DND-41 (cell line): ENCODE results near the gene RAMACL.
A peak's percentile ranks its signal among the peaks of the same experiment; 100 is the strongest.
"Not testable (repeated sequence)": the region's sequence is repeated elsewhere in the genome, so short reads cannot be mapped to it uniquely, and the experiment has no call there.

ENCODE experiments used
- ATAC-seq: fragments of 200-7000 bp; cut with Tn5 transposase; 3 replicates; pipeline ENCODE4 v1.9.1; 2021; ENCODE audit warnings: low read depth; ENCODE audit not compliant: insufficient read depth
- DNase-seq: peaks from one replicate; pipeline ENCODE4 v3.0.0-alpha.2; 2020
- H2AFZ ChIP-seq: 2 replicates; pipeline ENCODE4 v1.6.0; 2012; ENCODE audit warnings: low read depth, low read length
- H3K27ac ChIP-seq: 2 replicates; pipeline ENCODE4 v1.5.1; 2012; ENCODE audit warnings: low read length, inconsistent platforms
- H3K27me3 ChIP-seq: fragments of 200-600 bp; sonication (generic); 2 replicates; pipeline ENCODE4 v1.6.0; 2012; ENCODE audit warnings: low read length, mild to moderate bottlenecking, inconsistent platforms; ENCODE audit not compliant: insufficient read depth, poor library complexity
- H3K36me3 ChIP-seq: 2 replicates; pipeline ENCODE4 v1.5.1; 2012; ENCODE audit warnings: low read length, inconsistent platforms; ENCODE audit not compliant: insufficient read depth
- H3K4me1 ChIP-seq: 2 replicates; pipeline ENCODE4 v1.5.1; 2012; ENCODE audit warnings: mild to moderate bottlenecking, low read length; ENCODE audit not compliant: insufficient read depth
- H3K4me2 ChIP-seq: 2 replicates; pipeline ENCODE4 v1.6.0; 2012; ENCODE audit warnings: mild to moderate bottlenecking, moderate library complexity, low read length, inconsistent platforms; ENCODE audit not compliant: insufficient read depth
- H3K4me3 ChIP-seq, 2 experiments: fragments of 200-600 bp in 1 of 2; shearing (Covaris generic) in 1 of 2; 2 replicates each; pipeline ENCODE4 v1.5.1; 2012 to 2016; ENCODE audit warnings: inconsistent platforms in 2 of 2, low read length in 2 of 2, mild to moderate bottlenecking in 2 of 2, low read depth in 1 of 2, moderate library complexity in 1 of 2
- H3K79me2 ChIP-seq: 2 replicates; pipeline ENCODE4 v1.6.0; 2012; ENCODE audit warnings: low read length, inconsistent platforms; ENCODE audit not compliant: insufficient read depth
- H3K9ac ChIP-seq: 2 replicates; pipeline ENCODE4 v1.6.0; 2012; ENCODE audit warnings: low read depth, mild to moderate bottlenecking, inconsistent platforms, low read length, moderate library complexity
- H3K9me3 ChIP-seq: 2 replicates; pipeline ENCODE4 v1.5.1; 2012; ENCODE audit warnings: low read length, moderate library complexity, mild to moderate bottlenecking, inconsistent platforms; ENCODE audit not compliant: insufficient read depth, severe bottlenecking
- H4K20me1 ChIP-seq: 2 replicates; pipeline ENCODE4 v1.6.0; 2012; ENCODE audit warnings: low read length; ENCODE audit not compliant: insufficient read depth
- CTCF ChIP-seq: IDR thresholded peaks from 2 replicates; pipeline ENCODE4 v1.5.1; 2012; ENCODE audit warnings: borderline replicate concordance, low read length, moderate library complexity, mild to moderate bottlenecking; ENCODE audit not compliant: poor library complexity, severe bottlenecking; ENCODE audit errors: extremely low read depth
- EZH2 ChIP-seq: IDR thresholded peaks from 3 replicates; pipeline ENCODE4 v1.6.1; 2012; ENCODE audit warnings: borderline replicate concordance, low read depth, mild to moderate bottlenecking, moderate library complexity, low read length, inconsistent platforms; ENCODE audit not compliant: severe bottlenecking

RAMACL gene

GRCh38 chr6:166586424-166587156 lies at the start of gene RAMACL:
Gene RAMACL (minus strand): TSS chr6:166586678. CDS start chr6:166586477, 201 bp downstream.
- H3K4me2 ChIP-seq: no peak within 1 kb of the TSS
- no peak within 1 kb of the TSS for H2AFZ ChIP-seq
- H4K20me1 ChIP-seq: no peaks in the 10 kb centered on the region
- no peak for TF ChIP-seq CTCF
- no peak for TF ChIP-seq EZH2
- no peaks in the 10 kb centered on the region for H3K79me2 ChIP-seq
- ATAC-seq: peak; percentile 82
- H3K4me3 ChIP-seq: no peak within 1 kb of the TSS
- no peaks in the 10 kb centered on the region for H3K9me3 ChIP-seq
- peaks cover 17% of the 10 kb centered on the region for H3K4me1 ChIP-seq
- peak; percentile 20 for DNase-seq
- no peak within 1 kb of the TSS for H3K27ac ChIP-seq
- no peaks in the 10 kb centered on the region for H3K27me3 ChIP-seq
- H3K36me3 ChIP-seq: no peaks in the 10 kb centered on the region
- no peak within 1 kb of the TSS for H3K9ac ChIP-seq

GRCh38 chr6:166635013-166635970 lies 48.8 kb upstream of the RAMACL start:
- Histone ChIP-seq H3K4me1 (no peaks in the 10 kb centered on the region), H3K27ac (no peak overlapping the region), H3K9ac (no peak overlapping the region), H3K79me2 (no peaks in the 10 kb centered on the region), H2AFZ (no peak overlapping the region), H3K9me3 (no peaks in the 10 kb centered on the region), H4K20me1 (no peaks in the 10 kb centered on the region), H3K4me3 (no peak overlapping the region), H3K27me3 (no peaks in the 10 kb centered on the region), H3K4me2 (no peak overlapping the region), H3K36me3 (no peaks in the 10 kb centered on the region)
- TF ChIP-seq EZH2 (no peak), CTCF (no peak)
- ATAC-seq (no peak), DNase-seq (no peak)

- not testable (repeated sequence) for H3K4me1 ChIP-seq, H3K4me3 ChIP-seq, H4K20me1 ChIP-seq, H3K9ac ChIP-seq, H3K27me3 ChIP-seq, H3K36me3 ChIP-seq, H3K27ac ChIP-seq, H2AFZ ChIP-seq, DNase-seq, ATAC-seq, H3K9me3 ChIP-seq, H3K4me2 ChIP-seq, H3K79me2 ChIP-seq
Measured at GRCh38 chr6:166634581-166634980, 48.1 kb upstream of the RAMACL start.
